Measurements from ENCODE around the gene TIMM13. TPM values are rescaled to one million over a fixed set of nuclear protein-coding genes. Genes with fewer than 3 reads are reported as not detected.
"Not testable (repeated sequence)": the region's sequence is repeated elsewhere in the genome, so short reads cannot be mapped to it uniquely, and the experiment has no call there.

Gene TIMM13
- total RNA-seq: 24.2 and 34.8 TPM in 2 replicates

DNA sequence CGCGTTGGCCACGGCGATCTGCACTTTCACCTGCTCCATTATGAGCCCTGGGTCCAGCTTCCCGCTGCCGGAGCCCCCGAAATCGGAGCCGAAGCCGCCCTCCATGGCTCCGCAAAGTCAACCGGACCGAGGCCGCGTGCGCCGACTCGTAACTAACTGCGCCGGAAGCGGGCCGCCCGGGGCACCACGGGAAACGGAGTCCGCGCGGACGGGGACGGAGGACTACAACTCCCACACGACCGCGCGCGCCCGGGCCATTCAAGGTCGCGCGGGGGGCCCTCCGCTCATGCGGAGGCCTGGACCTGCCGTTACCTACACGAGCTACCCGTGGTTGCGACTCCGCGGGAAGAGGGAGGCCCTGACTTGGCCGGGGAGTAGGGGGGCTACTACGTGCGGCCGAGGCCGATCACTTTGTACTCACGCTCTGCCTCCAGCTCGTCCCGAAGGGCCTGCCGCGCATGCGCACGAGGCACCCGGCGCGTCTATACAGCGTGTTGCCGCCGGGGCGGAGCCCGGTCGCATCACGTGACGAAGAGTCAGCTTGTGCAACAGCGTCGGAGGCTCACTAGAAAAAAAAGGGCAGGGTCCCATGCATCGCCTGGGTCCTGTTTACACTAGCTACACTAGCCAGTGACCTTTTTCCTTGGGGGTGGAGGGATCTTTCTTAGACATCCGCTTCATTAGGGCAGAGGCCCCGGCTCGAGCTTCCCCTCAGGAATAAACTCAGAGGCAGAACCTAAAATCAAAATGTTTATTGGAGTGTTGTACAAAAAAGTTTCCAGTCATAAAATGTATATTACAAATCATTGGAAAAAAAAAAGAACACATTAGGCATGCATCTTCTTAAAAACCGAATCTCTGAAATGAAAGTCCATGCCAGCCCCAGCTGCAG is at the start of gene TIMM13:
Gene TIMM13, minus strand, starts transcription at position 158 of the 892 bp plus-strand sequence. Its CDS starts 53 bp downstream, at position 105.
- no peak for TF ChIP-seq CTCF (IDR thresholded peaks at IDR 0.05; ENCODE audit: insufficient read depth, low read depth, low read length)
- peak within 1 kb of the TSS; percentile 92 for H3K4me3 ChIP-seq (ENCODE audit: low read depth, low read length)
- DNase-seq (ENCODE audit: low read depth): peak; percentile 98

- peak overlapping the region; percentile 83 for H3K4me3 ChIP-seq (ENCODE audit: low read depth, low read length)
- no peak for TF ChIP-seq CTCF (IDR thresholded peaks at IDR 0.05; ENCODE audit: insufficient read depth, low read depth, low read length)
- peak; percentile 47 for DNase-seq (ENCODE audit: low read depth)
These were observed 49.2 kb upstream of the TIMM13 start for GRCh38 chr19:2476451-2477140.

DNA sequence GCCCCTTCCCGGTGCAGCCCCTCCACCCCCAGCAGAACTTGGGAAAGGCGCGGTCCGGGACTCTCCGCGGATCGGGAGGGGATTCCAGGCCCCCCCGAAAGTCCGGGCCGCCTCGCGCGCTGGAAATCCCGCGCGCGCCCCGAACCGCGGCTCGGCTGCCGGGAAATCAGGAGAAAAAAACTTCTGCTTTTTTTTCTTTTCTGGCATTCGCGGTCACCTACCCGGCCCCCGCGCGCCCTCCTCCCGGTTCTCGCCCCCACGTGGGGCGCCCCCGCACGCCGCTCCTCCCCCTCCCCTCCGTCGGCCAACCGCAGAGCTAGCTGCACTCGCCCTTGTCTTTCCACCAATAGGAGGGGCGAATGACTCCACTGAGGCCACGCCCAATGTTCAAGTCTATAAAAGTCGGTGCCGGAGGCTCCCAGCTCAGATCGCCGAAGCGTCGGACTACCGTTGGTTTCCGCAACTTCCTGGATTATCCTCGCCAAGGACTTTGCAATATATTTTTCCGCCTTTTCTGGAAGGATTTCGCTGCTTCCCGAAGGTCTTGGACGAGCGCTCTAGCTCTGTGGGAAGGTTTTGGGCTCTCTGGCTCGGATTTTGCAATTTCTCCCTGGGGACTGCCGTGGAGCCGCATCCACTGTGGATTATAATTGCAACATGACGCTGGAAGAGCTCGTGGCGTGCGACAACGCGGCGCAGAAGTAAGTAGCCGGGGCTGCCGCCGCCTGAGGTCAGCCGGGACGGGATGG is 48.5 kb upstream of the TIMM13 start, which contains the start of gene GADD45B:
Gene GADD45B, plus strand, starts transcription at position 426 of the 749 bp plus-strand sequence. Its CDS starts 232 bp downstream, at position 658.
- TF ChIP-seq CTCF (IDR thresholded peaks at IDR 0.05; ENCODE audit: insufficient read depth, low read depth, low read length): no peak
- peak; percentile 99 for DNase-seq (ENCODE audit: low read depth)
- H3K4me3 ChIP-seq (ENCODE audit: low read depth, low read length): peak within 1 kb of the TSS; percentile 83

DNA sequence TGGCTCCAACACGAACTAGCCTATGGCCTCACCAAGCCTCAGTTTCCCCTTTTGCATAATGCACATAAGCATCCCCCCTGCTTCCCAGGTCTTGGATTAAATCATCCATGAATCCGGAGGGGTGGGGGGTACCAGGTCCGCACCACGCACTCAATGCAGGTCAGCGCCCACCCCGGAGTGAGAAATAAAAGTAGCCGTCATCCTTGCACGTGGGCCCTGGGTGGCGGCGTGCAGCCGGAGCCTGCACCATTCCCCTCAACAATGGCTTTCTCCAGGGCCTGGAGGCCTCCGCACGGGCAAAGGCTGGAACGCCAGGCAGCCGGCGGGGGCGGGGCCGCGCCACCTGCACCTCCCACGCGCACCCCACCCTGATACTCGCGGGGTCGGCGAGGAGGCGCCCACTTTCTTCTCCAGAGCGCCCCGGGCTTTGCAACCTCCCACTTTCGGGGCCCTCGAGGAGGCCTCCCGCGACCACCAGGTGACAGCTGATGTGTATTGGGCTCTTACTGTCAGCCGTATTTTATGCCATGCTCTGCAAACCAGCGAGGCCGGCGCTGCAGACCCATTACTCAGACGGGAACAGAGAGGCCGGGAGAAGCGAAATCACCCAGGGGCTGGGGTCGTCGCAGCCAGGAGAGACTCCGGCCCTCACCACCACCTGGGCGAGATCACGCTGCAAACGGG is 47.8 kb upstream of the TIMM13 start:
- TF ChIP-seq CTCF (IDR thresholded peaks at IDR 0.05; ENCODE audit: insufficient read depth, low read depth, low read length): no peak
- peak overlapping the region; percentile 83 for H3K4me3 ChIP-seq (ENCODE audit: low read depth, low read length)
- DNase-seq (ENCODE audit: low read depth): peak; percentile 57

DNA sequence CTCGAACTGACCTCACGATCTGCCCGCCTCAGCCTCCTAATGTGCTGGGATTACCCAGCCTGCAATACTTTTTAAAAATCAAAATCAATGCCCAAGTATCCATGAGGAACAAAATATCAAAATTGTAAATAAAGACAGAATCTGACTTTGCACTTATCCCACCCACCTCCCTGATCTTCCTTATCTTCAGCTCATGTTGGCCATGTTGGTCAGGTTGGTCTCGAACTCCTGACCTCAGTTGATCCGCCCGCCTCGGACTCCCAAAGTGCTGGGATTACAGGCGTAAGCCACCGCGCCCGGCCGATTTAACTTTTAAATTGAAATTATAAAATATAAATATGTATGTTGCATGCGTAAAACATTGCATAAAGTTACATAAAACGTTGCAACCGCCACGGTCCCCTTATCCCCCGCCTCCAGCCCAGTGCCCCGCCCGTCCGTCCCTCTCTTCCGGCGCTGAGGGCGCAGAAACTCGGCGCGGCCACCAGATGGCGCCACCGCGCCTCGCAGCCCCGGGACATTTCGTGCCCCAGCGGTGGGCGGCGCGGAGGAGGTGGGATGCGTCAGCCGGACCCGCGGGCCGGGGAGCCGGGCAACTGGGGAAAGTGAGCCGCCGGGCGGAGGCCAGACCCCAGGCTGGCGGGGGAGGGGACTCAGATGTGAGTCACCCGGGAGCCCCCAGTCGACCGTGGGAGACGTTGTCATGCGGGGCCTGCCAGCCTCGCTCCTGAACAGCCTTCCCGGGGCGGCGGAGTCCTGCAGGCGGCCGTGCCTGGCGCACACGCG is 47.0 kb upstream of the TIMM13 start:
- peak; percentile 84 for TF ChIP-seq CTCF (IDR thresholded peaks at IDR 0.05; ENCODE audit: insufficient read depth, low read depth, low read length)
- DNase-seq (ENCODE audit: low read depth): peak; percentile 91
- H3K4me3 ChIP-seq (ENCODE audit: low read depth, low read length): peak overlapping the region; percentile 83

DNA sequence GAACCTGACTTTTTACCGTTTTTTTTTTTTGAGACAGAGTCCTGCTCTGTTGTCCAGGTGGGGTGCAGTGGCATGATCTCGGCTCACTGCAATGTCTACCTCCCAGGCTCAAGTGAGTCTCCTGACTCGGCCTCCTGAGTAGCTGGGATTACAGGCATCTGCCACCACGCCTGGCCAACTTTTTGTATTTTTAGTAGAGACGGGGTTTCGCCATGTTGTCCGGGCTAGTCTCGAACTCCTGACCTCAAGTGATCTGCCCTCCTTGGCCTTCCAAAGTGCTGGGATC is 42.5 kb upstream of the TIMM13 start:
- not testable (repeated sequence) for H3K4me3 ChIP-seq (ENCODE audit: low read depth, low read length); DNase-seq (ENCODE audit: low read depth)
